WTC11 (cell line): ENCODE data around the gene NSUN2. TPM values are rescaled to one million over a fixed set of nuclear protein-coding genes. Genes with fewer than 3 reads are reported as not detected.

Experiments
- ATAC-seq: fragments of 200-7000 bp; cut with Tn5 transposase; 2 replicates; pipeline ENCODE4 v1.10.0; 2021; ENCODE audit warnings: mild to moderate bottlenecking, moderate library complexity
- CTCF ChIA-PET: fragments of 300-600 bp; sonication (Branson Sonifier 250); formaldehyde crosslinking; loops from one replicate; lab custom pipeline; 2021; ENCODE audit warnings: antibody characterized with exemption; lab: Charles Lee
- POLR2A ChIA-PET: fragments of 350-600 bp; sonication (Branson Sonifier 250); formaldehyde crosslinking; loops from one replicate; lab custom pipeline; 2021; ENCODE audit warnings: antibody characterized with exemption; lab: Charles Lee
- DNase-seq: peaks from one replicate; pipeline ENCODE4 v3.0.0; 2021; ENCODE audit warnings: low spot score
- H3K27ac Mint-ChIP-seq: 2 replicates; pipeline ENCODE4 v1.8.0; 2021; ENCODE audit warnings: mixed read lengths
- H3K27me3 Mint-ChIP-seq: 2 replicates; pipeline ENCODE4 v1.8.0; 2021; ENCODE audit warnings: low read depth, mild to moderate bottlenecking, moderate library complexity, mixed read lengths
- H3K36me3 Mint-ChIP-seq: 2 replicates; pipeline ENCODE4 v1.8.0; 2021; ENCODE audit warnings: mixed read lengths
- H3K4me1 Mint-ChIP-seq: 2 replicates; pipeline ENCODE4 v1.8.0; 2022; ENCODE audit warnings: mixed read lengths
- H3K4me3 Mint-ChIP-seq: 2 replicates; pipeline ENCODE4 v1.8.0; 2021; ENCODE audit warnings: mild to moderate bottlenecking, moderate library complexity, mixed read lengths
- H3K9me3 Mint-ChIP-seq: 2 replicates; pipeline ENCODE4 v1.8.0; 2021; ENCODE audit warnings: mixed read lengths
- AFF4 ChIP-seq: sonication (generic); formaldehyde crosslinking; IDR thresholded peaks from 2 replicates; pipeline ENCODE4 v1.8.1; 2023; ENCODE audit warnings: mild to moderate bottlenecking, missing genetic modification reagents, borderline replicate concordance
- ARID4B ChIP-seq: sonication (generic); formaldehyde crosslinking; IDR thresholded peaks from 2 replicates; pipeline ENCODE4 v1.8.0; 2023; ENCODE audit warnings: missing genetic modification reagents, mild to moderate bottlenecking, borderline replicate concordance
- CREB1 ChIP-seq: sonication (generic); formaldehyde crosslinking; IDR thresholded peaks from 2 replicates; pipeline ENCODE4 v1.8.0; 2023; ENCODE audit warnings: mild to moderate bottlenecking, missing genetic modification reagents
- E2F5 ChIP-seq: sonication (generic); formaldehyde crosslinking; IDR thresholded peaks from 2 replicates; pipeline ENCODE4 v1.8.1; 2022; ENCODE audit warnings: mild to moderate bottlenecking, moderate library complexity, missing genetic modification reagents
- ETV6 ChIP-seq: sonication (generic); formaldehyde crosslinking; IDR thresholded peaks from 2 replicates; pipeline ENCODE4 v1.8.1; 2022; ENCODE audit warnings: mild to moderate bottlenecking, missing genetic modification reagents
- IRF1 ChIP-seq: sonication (generic); formaldehyde crosslinking; IDR thresholded peaks from 2 replicates; pipeline ENCODE4 v1.8.0; 2023; ENCODE audit warnings: missing genetic modification reagents
- RORB ChIP-seq: fragments of 250-450 bp; sonication (Bioruptor Pico); IDR thresholded peaks from 2 replicates; pipeline ENCODE4 v1.9.0; 2021; ENCODE audit warnings: mild to moderate bottlenecking
- ZNF416 ChIP-seq: fragments of 250-450 bp; sonication (Bioruptor Pico); IDR thresholded peaks from 2 replicates; pipeline ENCODE4 v1.9.0; 2021; ENCODE audit warnings: mild to moderate bottlenecking, inconsistent platforms
- ZSCAN18 ChIP-seq: fragments of 250-450 bp; sonication (Bioruptor Pico); IDR thresholded peaks from 2 replicates; pipeline ENCODE4 v2.1.2; 2022; ENCODE audit warnings: mild to moderate bottlenecking, moderate library complexity
- total RNA-seq: library from RNA; stranded (reverse); gene quantifications from 3 replicates; pipeline ENCODE4 v1.2.3, GENCODE V29; 2021

Gene NSUN2
- total RNA-seq, 1 experiment from 2014 or later, result 88.4 TPM

- TF ChIP-seq RORB (CRISPR knock-in tag) (no peak), CREB1 (CRISPR knock-in tag) (no peak)
Observed at GRCh38 chr5:6596388-6596787, 36.5 kb downstream of the NSUN2 start (continued).

- Mint-ChIP-seq H3K4me3 (no peak overlapping the region), H3K36me3 (peaks cover 31% of the 10 kb centered on the region), H3K27ac (no peak overlapping the region; the same call in 1 of the 2 replicates), H3K27me3 (no peaks in the 10 kb centered on the region), H3K4me1 (no peaks in the 10 kb centered on the region; the same call in 1 of the 2 replicates), H3K9me3 (peaks cover 5% of the 10 kb centered on the region)
- TF ChIP-seq ETV6 (no peak), ZSCAN18 (CRISPR knock-in tag) (no peak)
- ChIA-PET POLR2A (no interaction called here), CTCF (interaction anchor here (0.9 kb wide), 1 partner anchor 160 kb away, joined by 3 read pairs; no protein-coding TSS in a partner anchor)
- DNase-seq (no peak), ATAC-seq (peak; percentile 42)
Observed at GRCh38 chr5:6595405-6595804, 37.4 kb downstream of the NSUN2 start.

GRCh38 chr5:6594066-6594465 is 38.8 kb downstream of the NSUN2 start:
- peaks cover 21% of the 10 kb centered on the region for H3K36me3 Mint-ChIP-seq
- no peak for TF ChIP-seq E2F5
- TF ChIP-seq AFF4 (CRISPR knock-in tag), result no peak
- no peak for TF ChIP-seq IRF1 (CRISPR knock-in tag)
- TF ChIP-seq ZNF416 (CRISPR knock-in tag), result no peak
- TF ChIP-seq CREB1 (CRISPR knock-in tag), result no peak
- no peak for TF ChIP-seq ARID4B (CRISPR knock-in tag)
- H3K4me3 Mint-ChIP-seq, result no peak overlapping the region
- POLR2A ChIA-PET, result no interaction called here
- CTCF ChIA-PET, result no interaction called here
- no peaks in the 10 kb centered on the region; the same call in 1 of the 2 replicates for H3K4me1 Mint-ChIP-seq
- no peak for ATAC-seq
- H3K27ac Mint-ChIP-seq, result no peak overlapping the region
- H3K27me3 Mint-ChIP-seq, result no peaks in the 10 kb centered on the region
- no peak for DNase-seq
- peaks cover 5% of the 10 kb centered on the region for H3K9me3 Mint-ChIP-seq
